Neutrophil (primary cell): ENCODE data around the gene LHX2.

Experiments
- H3K27ac ChIP-seq: fragments of 200-600 bp; sonication (generic); 2 replicates; pipeline ENCODE4 v1.5.1; 2016; ENCODE audit warnings: mild to moderate bottlenecking, moderate library complexity
- H3K27me3 ChIP-seq: fragments of 200-600 bp; sonication (generic); 2 replicates; pipeline ENCODE4 v1.6.0; 2016; ENCODE audit warnings: mild to moderate bottlenecking
- H3K36me3 ChIP-seq: fragments of 200-600 bp; sonication (generic); 2 replicates; pipeline ENCODE4 v1.5.1; 2017
- H3K4me1 ChIP-seq, 2 experiments: fragments of 200-600 bp in 1 of 2; sonication (generic) in 1 of 2; 1 replicate in 1 of 2; 2 replicates in 1 of 2; pipeline versions ENCODE4 v1.5.1 to v1.6.1; 2013 to 2016; ENCODE audit warnings: low read depth in 1 of 2, low read length in 1 of 2, mild to moderate bottlenecking in 1 of 2, moderate library complexity in 1 of 2; ENCODE audit not compliant: control insufficient read depth in 1 of 2, insufficient read depth in 1 of 2
- H3K4me3 ChIP-seq, 2 experiments: fragments of 200-600 bp in 1 of 2; sonication (generic) in 1 of 2; 1 replicate in 1 of 2; 2 replicates in 1 of 2; pipeline ENCODE4 v1.5.1; 2013 to 2016; ENCODE audit warnings: low read depth in 1 of 2, low read length in 1 of 2, mild to moderate bottlenecking in 1 of 2, moderate library complexity in 1 of 2
- H3K9me3 ChIP-seq: fragments of 200-600 bp; sonication (generic); 2 replicates; pipeline ENCODE4 v1.5.1; 2016
- TF ChIP-seq, protein P1 (sequence below): fragments of 200-600 bp; sonication (generic); IDR thresholded peaks from 2 replicates; pipeline ENCODE4 v1.5.1; 2016; ENCODE audit warnings: antibody characterized with exemption

The LHX2 gene

DNA sequence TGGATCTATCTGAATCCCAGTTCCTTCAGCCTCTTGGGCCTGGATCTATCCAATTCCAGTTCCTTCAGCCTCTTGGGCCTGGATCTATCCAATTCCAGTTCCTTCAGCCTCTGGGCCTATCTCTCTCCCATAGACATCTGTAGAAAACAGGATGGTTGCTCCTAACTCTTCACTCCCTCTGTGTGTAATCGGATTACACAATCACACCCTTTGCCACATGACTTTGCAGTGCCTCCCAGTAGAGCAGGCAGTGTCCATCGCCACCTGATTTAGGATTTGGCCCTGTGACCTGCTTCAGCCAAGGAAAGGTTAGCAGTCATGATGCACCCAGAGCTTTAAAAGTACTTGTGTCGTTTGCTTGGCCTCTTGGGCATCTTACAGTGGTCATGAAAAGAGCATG lies 56.7 kb downstream of the LHX2 start:
- no peaks in the 10 kb centered on the region for H3K9me3 ChIP-seq
- no peak overlapping the region for H3K27ac ChIP-seq
- H3K4me1 ChIP-seq, result no peaks in the 10 kb centered on the region
- no peak overlapping the region for H3K4me3 ChIP-seq
- peaks cover 51% of the 10 kb centered on the region for H3K27me3 ChIP-seq
- H3K36me3 ChIP-seq, result no peaks in the 10 kb centered on the region
- TF ChIP-seq, protein P1, sequence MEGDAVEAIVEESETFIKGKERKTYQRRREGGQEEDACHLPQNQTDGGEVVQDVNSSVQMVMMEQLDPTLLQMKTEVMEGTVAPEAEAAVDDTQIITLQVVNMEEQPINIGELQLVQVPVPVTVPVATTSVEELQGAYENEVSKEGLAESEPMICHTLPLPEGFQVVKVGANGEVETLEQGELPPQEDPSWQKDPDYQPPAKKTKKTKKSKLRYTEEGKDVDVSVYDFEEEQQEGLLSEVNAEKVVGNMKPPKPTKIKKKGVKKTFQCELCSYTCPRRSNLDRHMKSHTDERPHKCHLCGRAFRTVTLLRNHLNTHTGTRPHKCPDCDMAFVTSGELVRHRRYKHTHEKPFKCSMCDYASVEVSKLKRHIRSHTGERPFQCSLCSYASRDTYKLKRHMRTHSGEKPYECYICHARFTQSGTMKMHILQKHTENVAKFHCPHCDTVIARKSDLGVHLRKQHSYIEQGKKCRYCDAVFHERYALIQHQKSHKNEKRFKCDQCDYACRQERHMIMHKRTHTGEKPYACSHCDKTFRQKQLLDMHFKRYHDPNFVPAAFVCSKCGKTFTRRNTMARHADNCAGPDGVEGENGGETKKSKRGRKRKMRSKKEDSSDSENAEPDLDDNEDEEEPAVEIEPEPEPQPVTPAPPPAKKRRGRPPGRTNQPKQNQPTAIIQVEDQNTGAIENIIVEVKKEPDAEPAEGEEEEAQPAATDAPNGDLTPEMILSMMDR, result no peak

DNA sequence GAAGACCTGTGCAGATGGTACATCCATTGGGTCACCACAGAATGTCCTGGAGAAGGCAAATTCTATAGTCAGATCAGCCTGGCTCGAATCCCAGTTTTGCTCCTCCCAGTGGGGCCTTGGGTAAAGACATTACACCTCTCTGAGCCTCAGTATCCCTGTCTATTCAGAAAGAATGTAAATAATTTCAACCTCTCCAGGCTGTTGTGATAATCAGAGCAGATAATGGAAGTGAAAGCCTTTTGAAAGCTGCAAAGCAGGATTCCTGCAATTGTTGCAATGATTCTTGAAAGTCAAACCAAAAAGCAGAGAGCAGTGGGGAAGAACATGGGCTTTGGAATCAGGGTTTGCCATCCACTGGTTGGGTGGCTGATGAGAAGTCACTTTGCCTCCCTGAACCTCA lies 63.2 kb downstream of the LHX2 start:
- H3K36me3 ChIP-seq, result no peaks in the 10 kb centered on the region

DNA sequence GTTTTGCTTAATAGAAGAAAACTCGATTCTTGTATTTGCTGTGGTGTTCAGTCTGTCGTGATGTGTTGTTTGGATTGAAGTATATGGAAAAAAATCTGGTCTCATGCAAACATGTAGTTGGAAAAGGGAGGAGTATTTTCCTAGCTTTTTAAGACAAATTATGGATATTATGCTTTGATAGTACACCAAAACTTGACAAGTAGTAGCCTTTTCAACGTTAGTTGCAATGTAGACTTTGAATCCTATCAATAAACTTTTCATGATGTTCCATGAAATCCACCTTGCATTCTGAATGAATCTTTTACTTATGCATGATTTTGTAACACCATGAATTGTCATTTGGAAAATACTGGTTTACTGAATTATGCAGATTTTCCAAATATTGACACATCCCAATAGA lies 64.2 kb downstream of the LHX2 start:
- Histone ChIP-seq H3K9me3 (no peaks in the 10 kb centered on the region), H3K27me3 (peaks cover 55% of the 10 kb centered on the region), H3K36me3 (no peaks in the 10 kb centered on the region), H3K4me3 (no peak overlapping the region), H3K27ac (no peak overlapping the region), H3K4me1 (peaks cover 0 to 3% of the 10 kb centered on the region in 2 experiments)
- TF ChIP-seq, protein P1, result no peak

More for the DNA sequence above, 63.2 kb downstream of the LHX2 start:
- TF ChIP-seq, protein P1, result no peak
- no peak overlapping the region for H3K4me3 ChIP-seq
- peaks cover 0 to 3% of the 10 kb centered on the region in 2 experiments for H3K4me1 ChIP-seq
- H3K9me3 ChIP-seq, result no peaks in the 10 kb centered on the region
- H3K27me3 ChIP-seq, result peaks cover 65% of the 10 kb centered on the region
- H3K27ac ChIP-seq, result no peak overlapping the region

DNA sequence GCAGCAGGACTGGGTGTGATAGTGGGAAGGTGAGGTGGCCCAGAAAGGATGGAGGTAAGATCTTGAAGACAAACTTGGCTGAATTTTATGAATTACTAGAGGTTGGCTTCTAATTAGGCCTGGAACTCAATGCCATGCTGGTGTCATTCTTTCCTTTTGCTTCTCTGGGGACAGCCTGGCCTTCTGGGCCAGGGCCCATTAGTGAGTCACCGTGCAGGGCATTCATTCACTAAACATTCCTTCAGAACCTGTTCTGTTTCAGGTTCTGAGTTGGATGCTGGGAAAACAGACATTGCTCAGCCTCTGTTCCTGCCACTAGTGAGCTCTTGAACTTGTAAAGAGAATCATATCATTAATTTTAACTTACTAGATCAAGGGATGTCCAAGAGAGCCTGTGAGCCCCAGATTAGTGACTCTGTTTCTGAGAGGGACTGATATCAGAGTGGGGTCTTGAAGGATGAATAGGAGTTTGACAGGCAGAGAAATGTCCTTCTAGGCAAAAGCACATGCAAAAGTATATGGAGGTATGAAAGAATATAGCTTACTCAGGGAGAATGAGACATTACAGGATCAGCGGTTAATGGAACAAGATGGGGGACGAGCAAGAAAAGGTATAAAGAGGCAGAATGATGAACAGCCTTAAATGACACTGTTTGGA lies 66.5 kb downstream of the LHX2 start:
- TF ChIP-seq, protein P1, result no peak
- Histone ChIP-seq H3K4me1 (peaks cover 0 to 3% of the 10 kb centered on the region in 2 experiments), H3K4me3 (no peak overlapping the region), H3K9me3 (no peaks in the 10 kb centered on the region), H3K27me3 (peaks cover 55% of the 10 kb centered on the region), H3K36me3 (no peaks in the 10 kb centered on the region), H3K27ac (no peak overlapping the region)

DNA sequence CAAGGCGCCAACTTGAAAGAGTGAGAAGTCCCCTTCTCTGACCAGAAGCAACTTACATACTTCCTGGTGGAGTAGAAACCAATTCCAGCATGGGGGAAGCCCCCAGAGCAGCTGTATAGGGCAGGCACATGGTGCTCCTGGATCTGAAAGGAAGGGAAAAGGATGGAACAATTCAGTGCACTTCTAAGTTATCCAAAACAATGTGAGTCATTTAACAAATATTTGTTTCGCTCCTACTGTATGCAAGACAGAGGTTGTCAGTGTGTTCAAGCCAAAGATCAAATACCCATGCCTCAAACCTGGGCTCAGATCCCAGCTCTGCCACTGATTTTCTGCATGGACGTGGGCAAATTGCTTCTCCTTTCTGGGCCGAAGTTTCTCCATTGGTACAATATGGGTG lies 67.1 kb downstream of the LHX2 start:
- Histone ChIP-seq H3K9me3 (no peaks in the 10 kb centered on the region), H3K4me1 (peaks cover 0 to 3% of the 10 kb centered on the region in 2 experiments), H3K36me3 (no peaks in the 10 kb centered on the region), H3K27ac (no peak overlapping the region), H3K27me3 (peaks cover 55% of the 10 kb centered on the region), H3K4me3 (no peak overlapping the region)
- TF ChIP-seq, protein P1, result no peak
